ENCODE results near the gene NR4A3.

Gene NR4A3

GRCh38 chr9:99820685-99821395, 845 bp upstream of the NR4A3 start:
- peak; percentile 20 to 21 for ATAC-seq (replicated peaks)
- peaks cover 48 to 52% of the 10 kb centered on the region in 2 donors for H3K36me3 Mint-ChIP-seq
- H3K27me3 Mint-ChIP-seq: peaks cover 0 to 3% of the 10 kb centered on the region in 2 donors
- peak overlapping the region; percentile 78 to 99 for H3K4me3 Mint-ChIP-seq
- peak overlapping the region; percentile 100 for H3K27ac Mint-ChIP-seq
- no peaks in the 10 kb centered on the region for H3K9me3 Mint-ChIP-seq
- peak; percentile 83 for DNase-seq
- H3K4me1 Mint-ChIP-seq: peaks cover 32 to 66% of the 10 kb centered on the region in 2 donors

- Mint-ChIP-seq H3K27ac (peak overlapping the region; percentile 100), H3K27me3 (peaks cover 0 to 3% of the 10 kb centered on the region in 2 donors), H3K36me3 (peaks cover 58 to 62% of the 10 kb centered on the region in 2 donors), H3K9me3 (no peaks in the 10 kb centered on the region), H3K4me1 (peaks cover 40 to 70% of the 10 kb centered on the region in 2 donors), H3K4me3 (peak overlapping the region; percentile 78 to 99)
- ATAC-seq (replicated peaks): no peak
- DNase-seq: no peak
Measured at GRCh38 chr9:99822109-99822805, 572 bp downstream of the NR4A3 start.

- peak overlapping the region; percentile 78 to 99 for H3K4me3 Mint-ChIP-seq
- peaks cover 47 to 75% of the 10 kb centered on the region in 2 donors for H3K4me1 Mint-ChIP-seq
- H3K36me3 Mint-ChIP-seq: peaks cover 65 to 69% of the 10 kb centered on the region in 2 donors
- H3K9me3 Mint-ChIP-seq: no peaks in the 10 kb centered on the region
- ATAC-seq (replicated peaks) (no peak), DNase-seq (no peak)
- peaks cover 0 to 3% of the 10 kb centered on the region in 2 donors for H3K27me3 Mint-ChIP-seq
- H3K27ac Mint-ChIP-seq: peak overlapping the region; percentile 100
Measured at GRCh38 chr9:99822806-99823591, 1.3 kb downstream of the NR4A3 start.

GRCh38 chr9:99823681-99824377, 2.1 kb downstream of the NR4A3 start:
- H3K9me3 Mint-ChIP-seq: no peaks in the 10 kb centered on the region
- ATAC-seq (replicated peaks) (no peak), DNase-seq (peak; percentile 74)
- peaks cover 0 to 3% of the 10 kb centered on the region in 2 donors for H3K27me3 Mint-ChIP-seq
- peaks cover 67 to 73% of the 10 kb centered on the region in 2 donors for H3K36me3 Mint-ChIP-seq
- peak overlapping the region; percentile 78 to 99 for H3K4me3 Mint-ChIP-seq
- peaks cover 46 to 71% of the 10 kb centered on the region in 2 donors for H3K4me1 Mint-ChIP-seq
- peak overlapping the region; percentile 100 for H3K27ac Mint-ChIP-seq

GRCh38 chr9:99824378-99825171, 2.9 kb downstream of the NR4A3 start:
- Mint-ChIP-seq H3K27ac (peak overlapping the region; percentile 100), H3K4me3 (peak overlapping the region; percentile 78 to 99), H3K9me3 (no peaks in the 10 kb centered on the region), H3K36me3 (peaks cover 75 to 81% of the 10 kb centered on the region in 2 donors), H3K4me1 (peaks cover 50 to 79% of the 10 kb centered on the region in 2 donors), H3K27me3 (peaks cover 0 to 7% of the 10 kb centered on the region in 2 donors)
- DNase-seq: peak; percentile 69
- peak; percentile 3 to 4 for ATAC-seq (replicated peaks)

GRCh38 chr9:99825172-99826046, 3.7 kb downstream of the NR4A3 start:
- peak overlapping the region; percentile 100 for H3K27ac Mint-ChIP-seq
- H3K27me3 Mint-ChIP-seq: peaks cover 0 to 7% of the 10 kb centered on the region in 2 donors

GRCh38 chr9:99826579-99826978, 4.9 kb downstream of the NR4A3 start:
- Mint-ChIP-seq H3K4me3 (peak overlapping the region; percentile 78 to 99), H3K36me3 (peaks cover 85 to 87% of the 10 kb centered on the region in 2 donors), H3K9me3 (no peaks in the 10 kb centered on the region), H3K27ac (peak overlapping the region; percentile 100), H3K27me3 (peaks cover 0 to 7% of the 10 kb centered on the region in 2 donors), H3K4me1 (peaks cover 52 to 83% of the 10 kb centered on the region in 2 donors)
- DNase-seq (no peak), ATAC-seq (replicated peaks) (no peak)

More at GRCh38 chr9:99825172-99826046, 3.7 kb downstream of the NR4A3 start:
- Mint-ChIP-seq H3K4me3 (peak overlapping the region; percentile 78 to 99), H3K4me1 (peaks cover 52 to 87% of the 10 kb centered on the region in 2 donors), H3K9me3 (no peaks in the 10 kb centered on the region), H3K36me3 (peaks cover 83 to 85% of the 10 kb centered on the region in 2 donors)
- DNase-seq (no peak), ATAC-seq (replicated peaks) (no peak)

GRCh38 chr9:99827244-99827643, 5.6 kb downstream of the NR4A3 start:
- H3K4me3 Mint-ChIP-seq: peak overlapping the region; percentile 78 to 99
- H3K27me3 Mint-ChIP-seq: peaks cover 0 to 7% of the 10 kb centered on the region in 2 donors
- H3K27ac Mint-ChIP-seq: peak overlapping the region; percentile 100
- H3K4me1 Mint-ChIP-seq: peaks cover 49 to 77% of the 10 kb centered on the region in 2 donors
- peaks cover 78 to 80% of the 10 kb centered on the region in 2 donors for H3K36me3 Mint-ChIP-seq
- DNase-seq (no peak), ATAC-seq (replicated peaks) (no peak)
- no peaks in the 10 kb centered on the region for H3K9me3 Mint-ChIP-seq

- ATAC-seq (replicated peaks) (no peak), DNase-seq (no peak)
- no peaks in the 10 kb centered on the region for H3K9me3 Mint-ChIP-seq
- H3K36me3 Mint-ChIP-seq: peaks cover 72 to 73% of the 10 kb centered on the region in 2 donors
- H3K27me3 Mint-ChIP-seq: peaks cover 0 to 4% of the 10 kb centered on the region in 2 donors
- peaks cover 45 to 70% of the 10 kb centered on the region in 2 donors for H3K4me1 Mint-ChIP-seq
- peak overlapping the region; percentile 89 for H3K27ac Mint-ChIP-seq
- H3K4me3 Mint-ChIP-seq: peak overlapping the region; percentile 78 to 99
Measured at GRCh38 chr9:99828054-99828416, 6.3 kb downstream of the NR4A3 start.

GRCh38 chr9:99828417-99829176, 6.9 kb downstream of the NR4A3 start:
- ATAC-seq (replicated peaks) (no peak), DNase-seq (no peak)
- peaks cover 0 to 4% of the 10 kb centered on the region in 2 donors for H3K27me3 Mint-ChIP-seq
- no peaks in the 10 kb centered on the region for H3K9me3 Mint-ChIP-seq
- peaks cover 45 to 71% of the 10 kb centered on the region in 2 donors for H3K4me1 Mint-ChIP-seq
- peak overlapping the region; percentile 96 for H3K27ac Mint-ChIP-seq
- H3K36me3 Mint-ChIP-seq: peaks cover 72 to 73% of the 10 kb centered on the region in 2 donors
- H3K4me3 Mint-ChIP-seq: peak overlapping the region; percentile 81 to 99

- peaks cover 0 to 4% of the 10 kb centered on the region in 2 donors for H3K27me3 Mint-ChIP-seq
- no peak for DNase-seq
- H3K4me3 Mint-ChIP-seq: no peak overlapping the region
- H3K9me3 Mint-ChIP-seq: no peaks in the 10 kb centered on the region
- H3K27ac Mint-ChIP-seq: no peak overlapping the region
- H3K4me1 Mint-ChIP-seq: peaks cover 26 to 57% of the 10 kb centered on the region in 2 donors
- peaks cover 67 to 71% of the 10 kb centered on the region in 2 donors for H3K36me3 Mint-ChIP-seq
- no peak for ATAC-seq (replicated peaks)
Measured at GRCh38 chr9:99831857-99832557, 10.3 kb downstream of the NR4A3 start.

Data from stimulated activated naive B cell treated with anti-CD40 and anti-IgM and Interleukin-4, amounts not matched to agents 10 μg/mL and 1 μg/mL and 100 μg/mL, for 72 hours (primary cell).